ENCODE data around the gene NOTCH2. TPM values are rescaled to one million over a fixed set of nuclear protein-coding genes. Genes with fewer than 3 reads are reported as not detected.

NOTCH2 gene
- total RNA-seq, 2 donors from 2014 or later = 126 to 151 TPM

DNA sequence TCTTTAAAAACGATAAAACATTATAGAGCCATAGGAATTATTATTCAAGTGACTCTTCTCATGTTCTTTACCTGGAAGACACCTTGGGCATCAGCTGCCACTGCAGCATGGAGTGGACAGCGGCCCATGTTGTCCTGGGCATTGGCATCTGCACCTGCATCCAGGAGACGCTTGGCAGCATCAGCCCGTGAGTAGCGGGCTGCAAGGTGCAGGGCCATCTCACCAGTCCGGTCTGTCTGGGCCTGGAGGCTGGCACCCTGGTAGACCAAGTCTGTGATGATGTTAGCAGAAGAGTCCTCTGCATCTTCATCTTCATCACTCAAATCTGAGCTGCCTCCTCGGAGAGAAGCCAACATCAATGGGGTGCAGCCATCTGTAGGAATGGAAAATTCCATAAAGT, 150.2 kb downstream of the NOTCH2 start:
- DNase-seq (ENCODE audit: low spot score) = no peak

GRCh38 chr1:119918301-119918700, 151.2 kb downstream of the NOTCH2 start:
- DNase-seq (ENCODE audit: low spot score) = no peak
- intact Hi-C loops (cut with DNase I) = no loop called here

More for the DNA sequence above, 150.2 kb downstream of the NOTCH2 start:
- intact Hi-C loops (cut with DNase I) = no loop called here

GRCh38 chr1:119917304-119918055, 152.0 kb downstream of the NOTCH2 start:
- intact Hi-C loops (cut with DNase I) = no loop called here

DNA sequence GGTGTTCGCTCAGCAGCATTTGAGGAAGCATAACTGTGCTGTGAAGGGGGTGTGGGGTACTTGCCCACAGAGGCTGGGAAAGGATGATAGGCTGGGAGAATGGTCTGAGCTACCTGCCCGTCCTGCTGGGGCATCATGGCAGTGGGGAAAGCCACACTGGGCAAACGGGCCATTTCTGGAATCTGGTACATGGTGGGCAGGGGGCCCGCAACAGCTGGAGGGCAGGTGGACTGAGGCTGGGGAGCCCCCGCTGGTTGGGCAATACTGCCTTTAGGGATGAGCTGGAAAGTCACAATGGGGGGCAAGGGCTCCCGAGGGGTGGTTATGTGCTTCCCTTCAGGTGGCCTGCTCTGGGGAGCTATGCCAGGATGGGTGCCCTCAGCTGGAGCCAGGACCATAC, 153.9 kb downstream of the NOTCH2 start:
- intact Hi-C loops (cut with DNase I) = no loop called here
- DNase-seq (ENCODE audit: low spot score) = no peak

More at GRCh38 chr1:119917304-119918055, 152.0 kb downstream of the NOTCH2 start:
- no peak for DNase-seq (ENCODE audit: low spot score)

DNA sequence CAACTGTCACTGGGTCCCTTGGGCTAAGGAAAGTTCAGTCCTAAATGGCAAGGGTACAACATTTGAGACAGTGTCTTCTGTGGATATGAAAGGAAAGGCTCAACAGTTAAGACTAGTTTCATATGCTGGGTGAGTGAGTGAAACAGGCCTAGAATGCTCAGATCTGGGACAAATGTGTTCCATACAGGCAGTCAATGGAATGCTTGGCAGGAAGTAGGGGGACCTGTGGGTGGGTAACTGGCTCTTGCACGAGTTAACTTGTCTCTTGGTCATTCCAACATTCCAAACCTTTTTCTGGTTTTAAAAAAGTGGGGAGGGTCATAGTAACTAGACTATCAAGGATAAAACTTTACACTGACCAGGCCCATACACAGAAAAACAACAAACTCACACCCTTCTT, 155.4 kb downstream of the NOTCH2 start:
- intact Hi-C loops (cut with DNase I) = no loop called here
- no peak for DNase-seq (ENCODE audit: low spot score)

DNA sequence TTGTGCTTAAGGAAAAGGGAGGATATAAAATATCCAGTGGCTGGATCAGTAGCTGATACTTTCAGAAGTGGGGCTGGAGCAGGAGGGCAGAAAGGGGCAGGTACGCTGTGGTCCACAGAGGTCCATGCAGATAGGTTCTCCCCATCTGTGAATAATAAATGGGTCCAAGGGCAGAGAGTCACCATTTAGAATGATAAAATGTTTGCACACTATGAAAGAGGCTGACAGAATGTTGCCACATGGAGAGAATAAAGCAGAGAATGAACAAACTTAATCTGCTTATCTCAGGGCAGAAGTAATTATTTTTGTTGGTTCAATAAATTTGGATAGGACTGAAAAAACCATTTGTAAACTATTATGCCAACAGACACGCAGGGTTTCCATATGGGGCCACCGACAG, 156.5 kb downstream of the NOTCH2 start:
- DNase-seq (ENCODE audit: low spot score) = no peak
- intact Hi-C loops (cut with DNase I) = no loop called here

DNA sequence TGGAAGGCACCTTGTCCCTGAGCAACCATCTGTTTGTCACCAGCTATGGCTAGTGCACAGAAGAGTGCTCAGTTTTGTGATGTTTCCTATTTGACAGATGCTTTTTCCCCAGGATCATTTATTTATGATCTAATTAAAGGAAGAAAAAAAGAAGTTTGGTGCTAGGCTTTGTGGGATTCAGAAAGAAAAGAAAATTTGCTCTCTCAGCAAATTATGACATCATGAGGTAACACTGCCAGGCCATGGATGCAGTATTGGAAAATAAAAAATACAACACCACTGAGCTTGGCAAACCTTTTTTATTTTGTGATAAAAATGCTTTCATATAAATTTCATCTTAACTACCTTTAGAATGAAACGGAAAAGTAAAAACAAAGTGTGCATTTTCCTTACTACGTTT, 157.7 kb downstream of the NOTCH2 start:
- intact Hi-C loops (cut with DNase I) = no loop called here
- DNase-seq (ENCODE audit: low spot score) = no peak

DNA sequence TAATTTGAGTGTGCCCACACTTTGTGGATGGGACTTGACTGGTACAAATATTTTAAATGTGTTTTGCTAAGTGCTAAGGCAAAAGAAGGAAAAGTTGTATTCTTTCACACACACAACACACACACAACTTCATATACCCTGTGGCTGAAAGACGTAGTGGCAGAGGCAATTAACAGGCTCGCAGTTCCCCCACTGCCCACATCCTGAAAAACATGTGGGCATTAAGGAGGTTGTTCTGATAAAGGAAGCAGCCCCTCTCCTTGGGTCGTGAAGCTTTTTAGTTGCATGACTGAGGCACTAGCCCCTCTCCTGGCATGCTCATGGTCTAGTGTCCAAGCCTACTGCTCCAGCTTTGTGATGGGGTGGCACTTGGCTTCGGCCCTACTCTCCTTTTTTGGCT, 158.8 kb downstream of the NOTCH2 start:
- intact Hi-C loops (cut with DNase I) = no loop called here
- no peak for DNase-seq (ENCODE audit: low spot score)

DNA sequence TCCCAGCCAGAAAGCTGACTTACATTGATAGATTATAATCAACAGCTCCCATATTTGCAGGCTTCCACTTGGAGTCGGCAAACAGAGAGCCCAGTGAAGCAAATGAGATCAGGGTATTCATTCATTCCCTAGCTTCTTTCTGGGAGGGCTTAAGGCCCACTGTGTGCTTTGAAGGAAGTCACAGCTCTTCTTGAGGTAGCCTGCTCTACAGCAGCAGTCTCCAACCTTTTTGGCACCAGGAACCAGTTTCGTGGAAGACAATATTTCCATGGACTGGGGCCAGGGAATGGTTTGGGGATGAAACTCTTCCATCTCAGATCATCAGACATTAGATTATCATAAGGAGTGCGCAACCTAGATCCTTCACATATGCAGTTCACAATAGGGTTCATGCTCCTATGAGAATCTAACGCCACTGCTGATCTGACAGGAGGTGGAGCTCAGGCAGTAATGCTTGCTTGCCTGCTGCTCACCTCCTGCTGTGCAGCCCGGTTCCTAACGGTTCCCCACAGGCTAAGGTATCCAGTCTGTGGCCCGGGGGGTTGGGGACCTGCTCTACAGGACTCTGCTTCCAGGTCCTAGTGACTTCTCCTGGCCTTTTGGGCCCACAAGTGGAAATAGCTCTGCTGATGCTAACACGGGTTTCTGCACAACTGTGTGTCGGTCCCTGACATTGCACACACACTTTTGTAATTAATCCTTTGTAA, 159.4 kb downstream of the NOTCH2 start:
- DNase-seq (ENCODE audit: low spot score) = no peak
- intact Hi-C loops (cut with DNase I) = no loop called here

GRCh38 chr1:119908661-119909060, 160.8 kb downstream of the NOTCH2 start:
- DNase-seq (ENCODE audit: low spot score) = no peak
- intact Hi-C loops (cut with DNase I) = no loop called here

GRCh38 chr1:119906927-119907652, 162.4 kb downstream of the NOTCH2 start:
- intact Hi-C loops (cut with DNase I) = no loop called here
- no peak for DNase-seq (ENCODE audit: low spot score)

DNA sequence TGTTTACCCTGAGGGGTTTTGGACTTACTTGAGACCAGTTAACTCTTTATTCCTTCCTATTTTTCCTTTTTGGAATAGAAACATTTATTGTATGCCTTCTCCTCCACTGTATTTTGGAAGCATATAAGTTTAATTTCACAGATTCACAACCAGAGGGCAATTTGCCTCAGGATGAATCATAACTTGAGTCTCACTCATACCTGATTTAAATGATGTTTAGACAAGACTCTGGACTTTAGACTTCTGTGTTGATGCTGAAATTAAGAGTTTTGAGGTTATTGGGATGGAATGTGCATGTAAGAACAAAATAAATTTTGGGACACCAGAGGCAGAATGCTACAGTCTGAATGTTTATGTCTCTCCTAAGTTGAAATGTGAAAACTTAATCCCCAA, 166.0 kb downstream of the NOTCH2 start:
- DNase-seq (ENCODE audit: low spot score) = no peak
- intact Hi-C loops (cut with DNase I) = no loop called here

DNA sequence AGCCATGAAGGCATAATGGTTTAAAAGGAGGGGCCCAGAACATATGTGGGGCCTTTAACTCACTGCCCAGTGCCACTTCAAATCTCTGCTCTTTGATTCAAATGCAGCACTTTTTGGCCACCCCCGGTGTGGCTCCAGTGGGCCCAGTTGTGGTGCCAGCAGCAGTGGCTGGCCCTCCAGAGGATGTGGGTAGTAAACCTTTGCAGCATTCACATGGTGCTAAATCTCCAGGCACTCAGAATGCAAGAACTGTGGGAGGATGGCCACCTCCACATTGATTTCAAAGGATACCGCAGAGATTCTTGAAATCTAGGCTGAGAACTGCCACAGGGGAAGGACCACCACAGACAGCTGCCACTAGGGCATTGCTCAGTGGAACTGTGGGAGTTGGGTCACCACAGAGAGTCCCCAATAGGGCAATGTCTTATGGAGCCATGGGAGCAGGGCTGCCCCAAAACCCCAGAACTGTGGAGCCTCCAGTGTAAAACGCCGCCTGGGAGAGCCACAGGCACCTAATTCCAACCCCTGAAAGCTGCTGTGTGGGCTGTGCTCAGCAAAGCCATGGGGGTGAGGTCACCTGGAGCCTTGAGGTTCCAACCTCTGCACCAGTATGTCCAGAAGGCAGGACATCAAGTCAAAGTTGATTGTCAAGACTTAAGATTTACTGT, 166.6 kb downstream of the NOTCH2 start:
- no peak for DNase-seq (ENCODE audit: low spot score)
- intact Hi-C loops (cut with DNase I) = no loop called here

GRCh38 chr1:119898981-119899720, 170.3 kb downstream of the NOTCH2 start:
- DNase-seq (ENCODE audit: low spot score) = no peak

DNA sequence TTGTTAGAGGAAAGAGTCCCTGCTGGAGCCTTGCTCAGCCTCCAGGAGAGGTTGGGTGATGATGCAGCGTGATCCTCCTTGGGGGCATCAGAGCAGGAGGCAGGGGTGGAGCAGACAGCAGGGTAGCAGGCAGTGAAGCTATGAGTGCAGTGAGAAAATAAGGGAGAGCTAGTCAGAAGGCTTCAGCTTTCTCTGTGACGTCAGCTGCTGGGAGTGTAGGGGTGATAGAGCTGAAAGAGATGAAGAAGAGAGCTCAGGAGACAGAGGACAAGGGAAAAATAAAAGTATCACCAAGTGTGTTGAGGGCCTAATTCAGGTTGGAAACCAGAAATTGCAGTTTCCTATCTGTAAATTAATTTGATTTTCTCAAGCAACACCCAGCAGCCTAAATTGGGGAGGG, 170.9 kb downstream of the NOTCH2 start:
- intact Hi-C loops (cut with DNase I) = no loop called here
- no peak for DNase-seq (ENCODE audit: low spot score)

More at GRCh38 chr1:119898981-119899720, 170.3 kb downstream of the NOTCH2 start:
- intact Hi-C loops (cut with DNase I) = no loop called here

DNA sequence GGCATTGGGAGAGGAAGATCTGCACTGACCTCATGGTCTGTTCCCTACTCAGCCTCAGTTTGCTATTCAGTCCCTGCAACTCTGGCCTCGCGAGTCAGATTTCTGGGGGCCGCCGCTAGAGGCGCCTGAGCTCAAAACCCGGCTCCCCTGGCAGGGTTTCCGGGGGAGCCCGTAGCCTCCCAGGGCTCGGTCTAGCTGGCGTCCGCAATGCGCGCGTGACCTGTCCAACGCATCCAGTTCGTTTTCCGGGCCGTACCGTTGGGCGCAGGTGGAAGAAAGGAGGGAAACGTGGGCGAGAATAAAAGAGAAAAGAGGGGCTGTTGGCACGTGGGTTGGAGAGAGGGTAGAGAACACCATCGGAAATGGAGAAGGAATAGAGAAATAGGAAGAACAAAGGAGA, 173.2 kb downstream of the NOTCH2 start, which contains the start of gene ADAM30:
Gene ADAM30, minus strand, starts transcription at position 213 of the 400 bp plus-strand sequence. Its CDS starts 179 bp downstream, at position 34.
- DNase-seq (ENCODE audit: low spot score) = no peak
- intact Hi-C loops (cut with DNase I) = no loop called here

GRCh38 chr1:119895102-119895501, 174.4 kb downstream of the NOTCH2 start:
- intact Hi-C loops (cut with DNase I) = no loop called here
- DNase-seq (ENCODE audit: low spot score) = no peak

DNA sequence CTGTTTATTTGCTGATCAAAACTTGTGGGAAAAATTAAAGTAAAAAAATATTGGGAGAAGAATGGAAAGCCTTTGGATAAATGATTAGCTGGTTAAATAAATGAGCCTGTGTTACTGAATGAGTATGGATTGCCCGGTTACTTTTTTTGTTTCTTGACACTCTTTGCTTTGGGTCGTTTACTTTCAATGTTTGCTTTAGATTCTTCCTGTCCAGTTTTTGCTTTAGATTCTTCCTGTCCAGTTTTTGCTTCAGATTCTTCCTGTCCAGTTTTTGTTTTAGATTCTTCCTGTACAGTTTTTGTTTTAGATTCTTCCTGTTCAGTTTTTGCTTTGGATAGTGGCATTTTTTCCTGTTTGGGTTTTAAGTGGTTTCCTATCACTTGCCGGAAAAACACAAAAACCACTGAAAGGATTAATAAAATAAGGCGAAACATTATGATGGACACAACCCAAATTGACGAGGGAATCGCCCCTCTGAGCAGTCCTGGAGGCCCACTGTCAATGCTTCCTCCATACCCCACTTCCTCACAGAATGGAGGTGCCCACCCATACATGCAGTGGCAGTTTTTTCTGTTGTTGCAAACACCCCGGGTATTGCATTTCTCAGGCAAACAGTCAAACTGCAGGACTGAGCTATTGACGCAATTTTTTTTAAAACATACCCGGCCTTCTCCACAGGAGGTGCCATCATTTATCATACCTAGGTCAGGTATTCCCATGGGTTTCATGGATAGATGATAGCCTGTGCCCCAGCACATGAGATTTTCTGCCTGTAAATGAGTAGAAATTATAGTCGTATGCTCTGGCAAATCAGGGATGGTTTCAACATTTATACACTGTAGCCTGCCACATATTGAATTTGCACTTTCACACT, 175.4 kb downstream of the NOTCH2 start:
- DNase-seq (ENCODE audit: low spot score) = no peak

More for the DNA sequence above, 175.4 kb downstream of the NOTCH2 start:
- intact Hi-C loops (cut with DNase I) = no loop called here

Measured in posterior vena cava (tissue), 2 donors.